GM18909 (cell line): Measurements from ENCODE around the gene MYL4.
A peak's percentile ranks its signal among the peaks of the same experiment; 100 is the strongest.
"Not testable (repeated sequence)": the region's sequence is repeated elsewhere in the genome, so short reads cannot be mapped to it uniquely, and the experiment has no call there.

Experiments used
- ATAC-seq: cut with Tn5 transposase; IDR thresholded peaks from one replicate; pipeline ENCODE4 v1.9.1; 2021; ENCODE audit warnings: mild to moderate bottlenecking; ENCODE audit not compliant: unreplicated experiment, poor library complexity

Gene MYL4

DNA sequence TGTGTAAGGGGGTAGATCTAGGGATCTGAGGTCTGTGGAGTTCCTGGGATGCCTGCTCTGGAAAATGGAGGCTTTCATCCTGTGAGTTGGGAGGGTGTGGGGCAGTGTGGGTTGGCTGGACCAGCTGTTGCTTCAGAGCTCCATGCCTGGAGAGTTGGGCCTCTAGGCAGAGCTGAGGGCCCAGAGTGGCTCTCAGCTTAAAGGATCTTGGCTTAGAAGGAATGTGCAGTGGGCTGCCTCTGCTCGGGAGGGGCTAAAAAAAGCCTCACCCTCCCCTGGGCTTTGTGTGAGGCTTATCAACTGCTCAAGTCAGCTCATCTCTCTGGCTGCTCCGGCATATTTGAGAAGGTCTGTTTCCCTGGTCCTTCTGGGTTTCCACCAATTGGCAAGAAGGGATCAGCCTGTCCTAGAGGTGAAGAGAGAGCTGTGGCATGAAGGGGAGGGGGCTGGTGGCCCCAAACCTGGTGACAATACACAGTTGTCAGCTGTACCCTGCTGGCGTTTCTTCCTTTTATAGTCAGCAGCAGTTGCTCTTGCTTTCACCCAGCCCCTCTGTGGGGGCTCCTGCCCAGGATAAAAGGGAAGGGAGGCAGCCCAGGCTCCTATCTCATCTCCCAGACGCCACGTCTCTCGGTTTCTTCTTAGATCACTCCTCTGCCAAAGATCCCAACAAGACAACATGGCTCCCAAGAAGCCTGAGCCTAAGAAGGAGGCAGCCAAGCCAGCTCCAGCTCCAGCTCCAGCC, at the start of gene MYL4:
Gene MYL4, plus strand, starts transcription at position 605 of the 745 bp plus-strand sequence. Its CDS starts 75 bp downstream, at position 680.
- no peak for ATAC-seq

DNA sequence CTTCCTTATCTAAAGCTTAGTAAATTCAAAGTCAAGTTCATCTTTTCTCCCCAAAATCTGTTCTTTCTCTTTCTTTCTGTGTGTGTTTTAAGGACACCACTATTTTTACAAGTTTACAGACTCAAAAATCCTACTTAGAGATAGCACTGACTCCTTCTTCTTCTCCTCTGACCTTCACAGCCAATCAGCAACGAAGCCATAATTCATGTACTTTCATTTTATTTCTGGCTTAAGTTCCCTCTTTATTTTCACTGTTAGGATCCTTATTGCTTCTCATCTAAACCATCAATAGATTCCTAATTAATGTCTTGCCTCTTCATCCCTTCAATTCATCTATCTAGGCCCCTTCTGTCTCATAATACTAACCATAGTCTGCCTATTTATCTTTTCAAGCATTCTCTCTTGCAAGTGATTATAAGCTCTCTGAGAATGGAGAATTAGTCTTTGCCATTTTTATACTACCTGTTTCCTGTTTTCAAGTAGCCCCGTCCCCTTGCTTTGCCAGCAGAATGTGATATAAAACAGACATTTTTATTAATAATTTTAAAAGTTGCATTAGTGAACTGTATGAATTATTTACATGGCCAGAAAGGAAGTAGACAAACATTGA, 47.0 kb upstream of the MYL4 start:
- no peak for ATAC-seq

DNA sequence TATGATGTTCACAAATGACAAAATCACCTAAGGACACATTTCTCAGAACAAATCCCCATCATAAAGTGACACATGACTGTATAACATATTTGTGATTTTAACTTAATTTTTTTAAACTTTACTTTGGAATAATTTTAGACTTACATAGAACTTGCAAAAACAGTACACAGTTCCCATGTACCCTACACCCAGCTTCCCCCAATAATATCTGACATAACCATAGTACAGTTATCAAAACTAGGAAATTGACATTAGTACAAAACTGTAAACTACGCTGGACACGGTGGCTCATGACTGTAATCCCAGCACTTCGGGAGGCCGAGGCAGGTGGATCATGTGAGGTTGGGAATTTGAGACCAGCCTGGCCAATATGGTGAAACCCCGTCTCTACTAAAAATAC, 44.9 kb upstream of the MYL4 start:
- no peak for ATAC-seq

DNA sequence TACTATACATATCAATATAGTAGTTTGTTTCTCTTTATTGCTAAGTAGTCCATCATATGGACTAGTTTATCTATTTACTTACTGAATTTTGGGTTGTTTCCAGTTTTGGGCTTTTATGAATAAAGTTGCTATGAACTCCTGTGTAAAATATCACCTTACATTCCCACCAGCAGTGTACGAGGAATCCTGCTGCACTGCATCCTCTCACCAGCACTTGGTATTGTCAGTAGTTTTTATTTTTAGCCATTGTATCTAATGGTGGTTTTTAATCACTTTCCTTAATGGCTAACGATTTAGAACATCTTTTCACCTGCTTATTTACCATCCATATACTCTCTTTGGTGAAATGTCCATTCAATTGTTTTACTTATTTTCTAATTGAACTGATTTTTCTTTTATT, 44.0 kb upstream of the MYL4 start:
- ATAC-seq: no peak

DNA sequence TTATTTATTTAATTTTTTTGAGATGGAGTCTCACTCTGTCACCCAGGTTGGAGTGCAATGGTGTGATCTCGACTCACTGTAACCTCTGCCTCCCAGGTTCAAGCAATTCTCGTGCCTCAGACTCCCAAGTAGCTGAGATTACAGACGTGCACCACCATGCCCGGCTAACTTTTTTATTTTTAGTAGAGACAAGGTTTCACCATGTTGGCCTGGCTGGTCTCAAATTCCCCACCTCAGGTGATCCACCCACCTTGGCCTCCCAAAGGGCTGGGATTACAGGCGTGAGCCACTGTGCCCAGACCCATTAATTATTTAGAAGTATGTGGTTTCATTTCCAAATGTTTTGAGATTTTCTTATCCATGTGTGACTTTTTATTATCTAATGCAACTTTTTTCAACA, 42.3 kb upstream of the MYL4 start:
- not testable (repeated sequence) for ATAC-seq

DNA sequence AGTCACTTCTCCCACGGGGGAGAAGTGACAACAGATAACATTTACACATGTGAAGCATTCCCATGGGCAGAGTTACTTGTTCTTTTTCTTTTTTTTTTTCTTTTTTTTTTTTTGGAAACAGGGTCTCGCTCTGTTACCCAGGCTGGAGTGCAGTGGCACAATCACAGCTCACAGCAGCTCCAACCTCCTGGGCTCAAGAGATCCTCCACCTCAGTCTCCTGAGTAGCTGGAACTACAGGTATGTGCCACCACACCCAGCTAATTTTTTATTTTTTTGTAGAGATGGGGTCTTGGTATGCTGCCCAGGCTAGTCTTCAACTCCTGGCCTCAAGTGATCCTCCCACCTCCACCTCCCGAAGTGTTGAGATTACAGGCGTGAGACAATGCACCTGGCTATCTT, 40.3 kb upstream of the MYL4 start:
- not testable (repeated sequence) for ATAC-seq

DNA sequence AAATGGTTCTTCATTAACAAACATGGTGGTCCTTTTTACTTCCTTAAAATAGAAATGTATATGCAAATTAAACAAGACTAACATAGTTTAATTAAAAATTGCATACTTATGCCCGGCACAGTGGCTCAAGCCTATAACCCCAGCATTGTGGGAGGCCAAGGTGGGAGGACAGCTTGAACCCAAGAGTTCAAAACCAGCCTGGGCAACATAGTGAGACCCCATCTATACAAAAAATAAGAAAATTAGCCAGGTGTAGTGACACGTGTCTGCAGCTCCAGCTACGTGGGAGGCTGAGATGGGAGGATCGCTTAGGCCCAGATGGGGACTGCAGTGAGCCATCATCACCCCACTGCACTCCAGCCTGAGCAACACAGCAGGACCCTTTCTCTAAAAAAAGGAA, 38.4 kb upstream of the MYL4 start:
- ATAC-seq: no peak

DNA sequence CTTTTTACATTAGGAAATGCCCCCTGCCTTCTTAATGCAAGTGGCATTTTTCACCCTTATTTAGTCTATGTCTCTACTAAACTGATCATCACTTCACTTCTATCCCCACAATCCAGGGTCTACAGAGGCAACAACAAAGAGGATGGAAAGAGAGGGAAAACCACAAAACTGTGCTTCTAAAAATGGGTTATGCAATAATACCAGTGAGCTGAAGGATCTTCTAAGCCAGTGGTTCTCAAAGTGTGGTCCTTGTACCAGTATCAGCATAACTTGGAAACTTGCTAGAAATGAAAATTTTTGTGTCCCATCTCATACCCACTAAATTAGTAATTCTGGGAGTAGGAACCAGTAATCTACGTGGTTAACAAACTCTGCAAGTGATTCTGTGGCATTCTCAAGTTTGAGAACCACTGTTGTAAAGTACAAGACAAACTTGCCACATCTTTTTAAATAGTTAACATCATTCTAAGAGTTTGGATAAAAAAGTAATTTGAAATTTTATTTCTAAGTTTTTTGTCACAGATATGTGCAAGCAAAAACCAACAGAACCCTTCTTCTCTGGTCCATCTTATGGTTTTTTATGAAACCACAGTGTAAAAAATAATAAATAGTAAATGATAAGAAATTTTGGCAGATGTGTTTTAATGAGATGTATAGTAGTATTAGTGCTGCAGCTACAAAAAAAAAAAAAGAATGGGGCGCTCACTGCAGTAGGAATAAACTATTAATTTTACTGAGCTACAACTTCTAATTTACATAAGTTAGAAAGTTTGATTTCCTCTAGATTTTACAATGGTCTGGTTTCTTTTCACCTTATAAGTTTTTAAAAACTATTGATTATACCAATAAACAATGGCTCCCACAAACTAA, 36.2 kb upstream of the MYL4 start:
- no peak for ATAC-seq

DNA sequence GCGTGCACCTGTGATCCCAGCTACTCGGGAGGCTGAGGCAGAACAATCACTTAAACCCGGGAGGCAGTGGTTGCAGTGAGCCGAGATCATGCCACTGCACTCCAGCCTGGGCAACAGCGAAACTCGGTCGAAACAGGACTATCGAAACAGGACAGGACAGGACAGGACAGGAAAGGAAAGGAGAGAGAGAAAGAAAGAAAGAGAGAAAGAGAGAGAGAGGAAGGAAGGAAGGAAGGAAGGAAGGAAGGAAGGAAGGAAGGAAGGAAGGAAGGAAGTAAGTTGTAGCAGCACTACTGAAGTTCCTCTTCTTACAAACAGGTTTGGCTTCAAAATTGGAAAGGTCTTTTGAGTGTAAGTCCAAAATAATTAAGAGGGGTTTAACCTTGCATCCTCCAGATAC, 34.3 kb upstream of the MYL4 start:
- not testable (repeated sequence) for ATAC-seq

DNA sequence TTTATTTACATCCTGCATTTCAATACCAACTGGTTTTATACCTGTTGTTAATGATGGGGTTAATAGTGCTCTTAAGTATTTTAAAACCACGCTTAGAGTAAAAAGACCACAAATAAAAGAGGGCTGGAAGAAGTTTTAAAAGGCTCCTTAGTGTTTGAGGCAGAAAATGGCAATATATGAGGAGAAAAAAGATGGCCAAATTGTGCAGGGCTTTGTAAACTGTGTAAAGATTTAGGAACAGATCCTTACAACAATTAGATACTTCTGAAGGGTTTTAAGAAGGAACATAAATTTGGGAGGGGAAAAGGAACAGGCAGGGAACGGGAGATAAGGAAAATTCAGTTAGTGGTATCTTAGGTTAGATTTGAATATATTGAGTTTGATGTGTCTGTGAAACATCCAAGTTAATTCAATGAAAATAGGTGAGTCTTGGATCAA, 32.7 kb upstream of the MYL4 start:
- ATAC-seq: no peak

DNA sequence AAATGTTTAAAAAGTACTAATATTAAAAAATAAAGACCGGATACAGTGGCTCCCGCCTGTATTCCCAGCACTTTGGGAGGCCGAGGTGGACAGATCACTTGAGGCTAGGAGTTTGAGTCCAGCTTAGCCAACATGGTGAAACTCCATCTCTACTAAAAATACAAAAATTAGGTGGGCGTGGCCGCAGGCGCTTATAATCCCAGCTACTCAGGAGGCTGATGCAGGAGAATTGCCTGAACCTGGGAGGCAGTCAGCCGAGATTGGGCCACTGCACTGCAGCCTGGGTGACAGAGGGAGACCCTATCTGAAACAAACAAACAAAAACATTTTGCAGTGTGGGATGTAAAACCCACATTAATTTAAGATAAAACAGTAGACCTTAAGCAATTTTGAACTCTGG, 31.9 kb upstream of the MYL4 start:
- ATAC-seq: no peak

DNA sequence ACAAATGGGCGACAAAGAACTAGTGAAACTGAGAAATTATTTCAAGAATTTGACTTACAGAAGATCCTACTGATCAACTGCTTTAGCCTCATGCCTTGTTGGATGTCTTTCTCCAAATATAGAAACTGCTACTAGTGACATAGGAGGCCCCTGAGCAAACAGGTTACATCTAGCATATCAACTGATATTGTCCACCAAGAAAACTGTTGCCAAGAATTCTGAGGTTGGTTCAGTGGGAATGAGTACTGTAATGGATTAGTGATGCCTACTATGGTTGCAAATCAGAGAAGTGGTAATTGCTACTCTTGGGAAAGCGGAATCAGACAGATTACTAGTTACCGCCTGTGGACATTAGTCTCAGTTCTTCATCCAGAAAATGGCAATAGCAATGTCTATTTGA, 30.0 kb upstream of the MYL4 start:
- no peak for ATAC-seq

DNA sequence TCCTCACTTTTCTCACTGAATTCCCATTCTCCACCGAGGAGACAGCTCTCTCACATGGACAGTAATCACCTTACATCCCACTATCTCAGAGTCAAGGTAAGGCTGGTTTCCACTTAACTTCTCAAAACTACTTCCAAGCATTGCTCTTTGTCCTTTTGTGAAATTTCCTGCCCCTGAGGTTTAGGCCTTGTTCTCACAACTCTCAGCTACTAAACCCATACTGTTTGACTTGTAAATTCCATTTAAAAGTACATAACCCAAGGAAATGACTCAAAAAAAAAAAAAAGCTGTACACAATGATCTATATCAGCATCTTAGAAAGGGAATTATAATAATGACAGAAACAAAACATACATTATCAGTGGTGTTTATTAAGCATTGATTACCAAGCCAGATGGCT, 28.8 kb upstream of the MYL4 start:
- ATAC-seq: no peak

DNA sequence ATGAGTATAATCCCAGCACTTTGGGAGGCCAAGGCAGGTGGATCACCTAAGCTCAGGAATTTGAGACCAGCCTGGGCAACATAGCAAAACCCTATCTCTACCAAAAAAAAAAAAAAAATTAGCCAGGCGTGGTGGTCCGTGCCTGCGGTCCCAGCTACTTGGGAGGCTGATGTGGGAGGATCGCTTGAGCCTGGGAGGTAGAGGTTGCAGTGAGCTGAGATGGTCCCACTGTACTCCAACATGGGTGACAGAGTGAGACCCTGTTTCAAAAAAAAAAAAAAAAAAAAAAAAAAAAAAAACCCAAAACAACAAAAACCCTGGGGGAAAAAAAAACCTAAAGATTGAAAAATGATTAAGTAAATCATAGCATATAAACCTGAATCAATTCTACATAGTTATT, 28.2 kb upstream of the MYL4 start:
- not testable (repeated sequence) for ATAC-seq

DNA sequence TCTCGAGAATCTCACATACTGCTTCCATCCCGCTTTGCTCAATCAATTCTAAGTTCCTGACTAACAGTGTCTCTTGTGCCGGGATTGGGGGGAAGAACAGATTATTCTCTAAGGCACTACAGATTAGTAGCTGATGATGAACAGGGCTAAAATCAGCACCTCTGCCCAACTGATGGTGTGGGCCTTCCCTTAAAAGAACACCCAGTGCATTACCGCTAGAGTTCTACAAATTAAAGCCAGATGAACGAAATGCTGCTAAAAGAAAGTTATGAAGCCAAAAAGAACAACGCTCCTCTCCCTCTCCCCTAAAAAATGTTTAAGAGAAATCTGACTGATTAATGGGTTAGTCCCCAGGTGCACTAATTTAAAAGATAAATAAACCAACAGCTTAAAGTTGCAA, 24.5 kb upstream of the MYL4 start:
- ATAC-seq: no peak

DNA sequence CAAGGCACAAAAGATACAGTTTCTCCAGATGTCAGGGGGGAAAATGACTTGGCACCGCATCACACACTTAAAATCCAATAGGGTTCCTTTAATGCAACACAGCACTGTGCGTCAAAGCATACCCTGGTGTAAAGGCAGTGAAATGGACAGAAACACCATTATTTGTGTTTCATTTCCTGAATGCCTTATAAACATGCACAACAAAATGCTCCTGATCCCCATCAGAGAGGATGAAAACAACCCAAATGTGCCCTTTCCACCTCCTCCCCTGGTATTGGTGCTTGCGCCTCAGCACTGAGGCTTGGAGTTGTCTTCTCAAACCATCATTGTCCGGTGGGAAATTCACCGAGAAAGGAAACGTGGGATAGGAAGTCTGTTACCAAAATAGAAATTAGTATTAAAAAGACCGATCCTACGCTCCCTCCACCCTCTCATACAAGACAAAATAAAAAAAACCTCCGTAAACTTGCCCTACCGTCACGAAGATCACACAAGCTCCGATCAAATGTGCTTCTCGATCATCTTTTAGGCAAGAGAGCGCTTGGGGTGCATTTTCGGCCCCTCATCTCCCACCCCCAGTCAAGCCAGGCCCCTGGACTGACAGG, 20.8 kb upstream of the MYL4 start:
- ATAC-seq: no peak

DNA sequence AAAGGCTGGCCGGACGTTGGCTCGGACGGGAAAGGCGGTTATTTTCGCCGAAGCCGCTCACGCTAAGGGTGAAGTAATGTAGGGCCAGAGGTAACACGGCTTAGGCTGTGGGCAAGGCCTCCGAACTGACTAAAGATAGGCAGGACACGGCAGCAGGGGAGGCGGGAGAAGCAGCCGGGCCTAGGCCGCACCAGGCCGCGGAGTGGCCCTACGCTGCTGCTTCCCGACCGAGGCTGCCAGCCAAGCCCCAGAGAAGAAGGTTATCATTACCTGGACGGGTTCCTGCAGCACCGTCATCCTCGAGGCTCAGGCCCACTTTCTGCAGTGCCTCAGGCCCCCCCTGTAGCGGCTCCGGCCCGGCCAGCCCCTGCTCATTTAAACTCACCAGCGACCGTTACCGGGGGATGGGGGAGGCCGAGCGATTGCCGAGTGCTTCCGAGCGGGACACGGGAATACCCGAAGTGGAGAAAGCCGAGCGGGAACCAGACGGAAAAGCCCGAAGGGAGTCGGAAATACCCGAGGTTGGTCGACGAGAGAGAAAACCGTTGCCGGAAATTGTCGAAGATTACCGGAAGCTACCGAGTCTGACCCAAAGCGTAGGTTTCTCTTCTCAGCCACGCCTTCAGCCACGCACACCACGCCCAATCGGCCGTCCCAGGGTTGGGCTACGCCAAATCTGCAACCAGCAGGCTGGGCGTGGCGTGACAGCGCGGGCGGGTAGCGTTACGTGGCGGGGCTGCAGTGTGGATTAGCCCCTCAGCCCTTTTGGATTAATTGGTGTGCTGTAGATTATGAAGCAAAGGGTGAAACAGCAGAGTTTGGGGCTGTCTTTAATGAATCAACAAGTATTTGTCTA, 20.0 kb upstream of the MYL4 start, which contains the start of gene CDC27:
Gene CDC27, minus strand, starts transcription at position 420 of the 856 bp plus-strand sequence. Its CDS starts 123 bp downstream, at position 297.
- ATAC-seq: peak; percentile 93

DNA sequence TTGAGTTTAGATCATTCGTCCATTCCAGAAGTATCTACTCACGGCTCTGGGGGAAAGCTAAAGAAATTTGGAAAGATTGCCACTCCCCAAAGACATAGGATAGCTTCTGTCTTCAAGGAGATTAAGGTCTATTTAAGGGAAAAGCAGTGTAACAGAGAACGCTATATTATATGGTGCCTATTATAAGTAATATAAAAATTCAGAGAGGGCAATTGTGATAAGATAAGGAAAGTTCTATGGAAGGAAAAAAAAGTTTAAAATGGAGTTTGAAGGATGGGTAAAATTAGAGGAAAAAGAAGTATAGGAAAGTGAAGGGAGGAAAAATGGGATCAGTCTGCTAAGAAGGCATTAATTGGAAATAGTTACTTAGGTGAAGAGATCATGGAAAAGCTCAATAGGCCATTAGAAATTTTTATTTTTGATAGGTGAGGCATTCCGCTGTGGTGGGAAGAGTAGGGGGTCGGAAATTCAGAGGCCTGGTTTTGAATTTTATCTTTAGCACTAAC, 19.4 kb upstream of the MYL4 start:
- ATAC-seq: no peak

DNA sequence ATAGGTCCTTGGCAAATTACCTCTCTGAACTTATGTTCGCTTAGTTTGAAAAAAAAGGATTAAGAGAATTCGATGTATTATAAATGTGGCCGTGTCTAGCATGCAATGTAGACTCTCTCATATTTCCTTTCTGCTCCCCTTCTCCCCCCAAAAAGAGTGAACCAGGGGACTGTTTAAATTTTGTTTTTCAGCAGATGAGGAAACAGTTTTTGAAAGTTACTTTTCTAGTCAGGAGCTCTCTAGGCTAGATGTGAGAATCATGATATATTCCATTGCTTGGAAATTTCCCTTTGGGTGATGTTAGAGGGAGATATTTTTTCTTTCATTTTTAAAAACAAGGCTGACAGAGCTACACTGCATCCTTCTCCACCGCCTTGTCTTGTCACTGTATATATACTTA, 18.9 kb upstream of the MYL4 start:
- no peak for ATAC-seq

DNA sequence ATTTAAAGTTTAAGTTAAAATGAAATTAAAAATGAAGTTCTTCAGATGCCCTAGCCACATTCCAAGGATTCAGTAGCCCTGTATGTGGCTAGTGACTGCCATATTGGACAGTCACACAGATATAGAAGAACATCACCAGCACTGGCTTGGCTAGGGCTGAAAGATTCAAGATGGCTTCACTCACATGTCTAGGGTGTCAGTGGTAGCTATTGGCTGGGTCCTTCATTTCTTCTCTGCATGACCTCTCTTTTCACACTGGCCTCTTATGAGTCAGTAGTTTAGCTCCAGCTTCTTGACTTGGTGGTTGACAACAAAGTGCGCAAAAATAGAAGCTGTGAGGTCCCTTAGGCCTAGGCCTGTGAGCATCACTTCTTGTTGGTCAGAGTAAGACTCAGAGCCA, 18.4 kb upstream of the MYL4 start:
- ATAC-seq: no peak
